Esophagus muscularis mucosa (tissue), 3 donors: ENCODE data around the gene NCR2.

Experiments
- CTCF ChIP-seq, 3 experiments: fragments of 200-600 bp in 2 of 3; fragments of 450-650 bp in 1 of 3; sonication (generic) in 2 of 3; IDR thresholded peaks; one replicate each; pipeline ENCODE4 v1.5.1; 2017 to 2019; ENCODE audit warnings: antibody characterized with exemption in 3 of 3, mild to moderate bottlenecking in 2 of 3, moderate library complexity in 1 of 3
- POLR2AphosphoS5 ChIP-seq, 2 donors: sonication (generic); formaldehyde crosslinking; IDR thresholded peaks; one replicate each; pipeline ENCODE4 v1.6.1; 2017; ENCODE audit warnings: antibody characterized with exemption in 2 of 2

- TF ChIP-seq POLR2AphosphoS5 (IDR thresholded peaks at IDR 0.05) = no peak
- no peak for TF ChIP-seq CTCF (IDR thresholded peaks at IDR 0.05)
Observed at GRCh38 chr6:41289815-41290214, 45.6 kb upstream of the NCR2 start.
